Suprapubic skin (tissue), 4 donors: ENCODE data around the gene CCSER1.

Experiments used
- POLR2A ChIP-seq, 2 donors: fragments of 450-650 bp; IDR thresholded peaks; one replicate each; pipeline ENCODE4 v1.6.1; 2017; ENCODE audit warnings: antibody characterized with exemption in 2 of 2, mild to moderate bottlenecking in 2 of 2, moderate library complexity in 2 of 2
- POLR2AphosphoS5 ChIP-seq, 3 donors: sonication (generic); formaldehyde crosslinking; IDR thresholded peaks; one replicate each; pipeline ENCODE4 v1.6.1; 2017; ENCODE audit warnings: antibody characterized with exemption in 3 of 3

- TF ChIP-seq POLR2A (IDR thresholded peaks at IDR 0.05) (no peak), POLR2AphosphoS5 (IDR thresholded peaks at IDR 0.05) (no peak)
These were observed 799.8 kb downstream of the CCSER1 start for GRCh38 chr4:90926957-90927356.
